Immature natural killer cell (primary cell): ENCODE measurements around the gene RPL39. TPM values are rescaled to one million over a fixed set of nuclear protein-coding genes. Genes with fewer than 3 reads are reported as not detected.
A peak's percentile ranks its signal among the peaks of the same experiment; 100 is the strongest.
"Not testable (repeated sequence)": the region's sequence is repeated elsewhere in the genome, so short reads cannot be mapped to it uniquely, and the experiment has no call there.

Experiments
- DNase-seq, 3 donors: peaks; one replicate each; pipeline ENCODE4 v3.0.0; 2022; ENCODE audit warnings: mixed read lengths in 1 of 3
- H3K27ac Mint-ChIP-seq, 6 donors: one replicate each; pipeline ENCODE4 v1.8.0; 2020; ENCODE audit warnings: mixed read lengths in 6 of 6, mild to moderate bottlenecking in 5 of 6, inconsistent platforms in 4 of 6, moderate library complexity in 3 of 6
- H3K27me3 Mint-ChIP-seq, 3 donors: one replicate each; pipeline ENCODE4 v1.8.0; 2020 to 2021; ENCODE audit warnings: low read depth in 3 of 3, mild to moderate bottlenecking in 3 of 3, mixed read lengths in 3 of 3, moderate library complexity in 3 of 3, inconsistent platforms in 1 of 3
- H3K36me3 Mint-ChIP-seq, 3 donors: one replicate each; pipeline ENCODE4 v1.8.0; 2020; ENCODE audit warnings: mixed read lengths in 3 of 3, inconsistent platforms in 2 of 3, mild to moderate bottlenecking in 2 of 3
- H3K4me1 Mint-ChIP-seq, 2 donors: one replicate each; pipeline ENCODE4 v1.8.0; 2020; ENCODE audit warnings: inconsistent platforms in 2 of 2, mild to moderate bottlenecking in 2 of 2, mixed read lengths in 2 of 2, moderate library complexity in 1 of 2
- H3K4me3 Mint-ChIP-seq, 5 donors: one replicate each; pipeline ENCODE4 v1.8.0; 2020; ENCODE audit warnings: mild to moderate bottlenecking in 5 of 5, mixed read lengths in 5 of 5, inconsistent platforms in 3 of 5, moderate library complexity in 3 of 5
- H3K9me3 Mint-ChIP-seq, 6 donors: one replicate each; pipeline ENCODE4 v1.8.0; 2020; ENCODE audit warnings: mild to moderate bottlenecking in 6 of 6, mixed read lengths in 6 of 6, inconsistent platforms in 4 of 6, moderate library complexity in 3 of 6
- polyA plus RNA-seq, 3 donors: library from polyadenylated mRNA; unstranded; fragments of 300-500 nt; fragmentation: Illumina TruSeq; gene quantifications; one replicate each; pipeline ENCODE4 v1.2.3, GENCODE V29; 2021

Gene RPL39
- polyA plus RNA-seq, 3 donors from 2014 or later, result 1,116 to 2,496 (median 1,471) TPM

- Mint-ChIP-seq H3K27ac (peak overlapping the region in 3 of 6 donors; percentile 17 to 69 (median 29)), H3K36me3 (peaks cover 0 to 4% (median 0%) of the 10 kb centered on the region in 3 donors)
Measured at GRCh38 chrX:119784747-119785446, 6.5 kb downstream of the RPL39 start.

GRCh38 chrX:119783026-119783425 is 8.4 kb downstream of the RPL39 start:
- H3K4me1 Mint-ChIP-seq, result peaks cover 7 to 27% of the 10 kb centered on the region in 2 donors
- H3K27me3 Mint-ChIP-seq, result no peaks in the 10 kb centered on the region
- no peak overlapping the region for H3K4me3 Mint-ChIP-seq
- no peak for DNase-seq
- no peaks in the 10 kb centered on the region for H3K9me3 Mint-ChIP-seq
- H3K27ac Mint-ChIP-seq, result peak overlapping the region in 2 of 6 donors; percentile 26 to 80
- H3K36me3 Mint-ChIP-seq, result no peaks in the 10 kb centered on the region

More at GRCh38 chrX:119784747-119785446, 6.5 kb downstream of the RPL39 start:
- peaks cover 16 to 42% of the 10 kb centered on the region in 2 donors for H3K4me1 Mint-ChIP-seq
- H3K27me3 Mint-ChIP-seq, result peaks cover 0 to 6% (median 0%) of the 10 kb centered on the region in 3 donors
- peak; percentile 34 to 45 (median 42) for DNase-seq
- H3K9me3 Mint-ChIP-seq, result no peaks in the 10 kb centered on the region
- no peak overlapping the region for H3K4me3 Mint-ChIP-seq

- no peak for DNase-seq
- Mint-ChIP-seq H3K9me3 (no peaks in the 10 kb centered on the region), H3K27me3 (no peaks in the 10 kb centered on the region), H3K4me3 (no peak overlapping the region), H3K36me3 (peaks cover 0 to 4% (median 0%) of the 10 kb centered on the region in 3 donors), H3K27ac (peak overlapping the region in 1 of 6 donors; percentile 18), H3K4me1 (peaks cover 4 to 6% of the 10 kb centered on the region in 2 donors)
Measured at GRCh38 chrX:119778829-119779228, 12.6 kb downstream of the RPL39 start.

GRCh38 chrX:119775517-119776238 is 15.8 kb downstream of the RPL39 start:
- no peaks in the 10 kb centered on the region for H3K9me3 Mint-ChIP-seq
- peak overlapping the region in 4 of 6 donors; percentile 42 to 81 (median 66) for H3K27ac Mint-ChIP-seq
- H3K36me3 Mint-ChIP-seq, result peaks cover 0 to 4% (median 0%) of the 10 kb centered on the region in 3 donors
- no peak for DNase-seq
- H3K4me3 Mint-ChIP-seq, result peak overlapping the region in 1 of 5 donors; percentile 4
- H3K4me1 Mint-ChIP-seq, result peaks cover 0 to 2% of the 10 kb centered on the region in 2 donors
- H3K27me3 Mint-ChIP-seq, result peaks cover 0 to 2% (median 0%) of the 10 kb centered on the region in 3 donors

- H3K36me3 Mint-ChIP-seq, DNase-seq, H3K9me3 Mint-ChIP-seq, H3K27ac Mint-ChIP-seq, H3K4me1 Mint-ChIP-seq, H3K4me3 Mint-ChIP-seq, H3K27me3 Mint-ChIP-seq: not testable (repeated sequence)
Measured at GRCh38 chrX:119769388-119769787, 22.0 kb downstream of the RPL39 start.

- not testable (repeated sequence) for H3K36me3 Mint-ChIP-seq, H3K27ac Mint-ChIP-seq, H3K4me3 Mint-ChIP-seq, H3K27me3 Mint-ChIP-seq, H3K4me1 Mint-ChIP-seq, DNase-seq, H3K9me3 Mint-ChIP-seq
Measured at GRCh38 chrX:119768436-119768835, 23.0 kb downstream of the RPL39 start.

GRCh38 chrX:119763836-119764387 is 27.5 kb downstream of the RPL39 start:
- H3K4me1 Mint-ChIP-seq, result no peaks in the 10 kb centered on the region

GRCh38 chrX:119763181-119763580 is 28.2 kb downstream of the RPL39 start:
- no peak overlapping the region for H3K4me3 Mint-ChIP-seq
- no peaks in the 10 kb centered on the region for H3K9me3 Mint-ChIP-seq
- no peaks in the 10 kb centered on the region for H3K4me1 Mint-ChIP-seq
- peaks cover 0 to 3% (median 0%) of the 10 kb centered on the region in 3 donors for H3K27me3 Mint-ChIP-seq
- peak overlapping the region in 1 of 6 donors; percentile 30 for H3K27ac Mint-ChIP-seq
- H3K36me3 Mint-ChIP-seq, result no peaks in the 10 kb centered on the region
- no peak for DNase-seq

More at GRCh38 chrX:119763836-119764387, 27.5 kb downstream of the RPL39 start:
- no peak for DNase-seq
- Mint-ChIP-seq H3K9me3 (no peaks in the 10 kb centered on the region), H3K27me3 (peaks cover 0 to 3% (median 0%) of the 10 kb centered on the region in 3 donors), H3K4me3 (no peak overlapping the region), H3K36me3 (no peaks in the 10 kb centered on the region), H3K27ac (peak overlapping the region in 2 of 6 donors; percentile 6 to 30)

GRCh38 chrX:119762718-119763117 is 28.7 kb downstream of the RPL39 start:
- Mint-ChIP-seq H3K4me1 (peaks cover 3% of the 10 kb centered on the region in 2 donors), H3K27ac (no peak overlapping the region), H3K4me3 (no peak overlapping the region), H3K36me3 (no peaks in the 10 kb centered on the region), H3K9me3 (no peaks in the 10 kb centered on the region), H3K27me3 (peaks cover 0 to 3% (median 1%) of the 10 kb centered on the region in 3 donors)
- DNase-seq, result no peak

GRCh38 chrX:119760026-119760877 is 31.2 kb downstream of the RPL39 start:
- H3K4me1 Mint-ChIP-seq, result peaks cover 27 to 28% of the 10 kb centered on the region in 2 donors
- no peak for DNase-seq
- peak overlapping the region in 3 of 5 donors; percentile 27 to 51 (median 35) for H3K4me3 Mint-ChIP-seq
- peak overlapping the region in 1 of 6 donors; percentile 40 for H3K27ac Mint-ChIP-seq
- H3K9me3 Mint-ChIP-seq, result no peaks in the 10 kb centered on the region
- H3K36me3 Mint-ChIP-seq, result no peaks in the 10 kb centered on the region
- peaks cover 7 to 10% (median 8%) of the 10 kb centered on the region in 3 donors for H3K27me3 Mint-ChIP-seq

- peaks cover 34 to 37% of the 10 kb centered on the region in 2 donors for H3K4me1 Mint-ChIP-seq
- no peak for DNase-seq
- H3K9me3 Mint-ChIP-seq, result no peaks in the 10 kb centered on the region
- H3K36me3 Mint-ChIP-seq, result no peaks in the 10 kb centered on the region
- peaks cover 7 to 10% (median 8%) of the 10 kb centered on the region in 3 donors for H3K27me3 Mint-ChIP-seq
- H3K4me3 Mint-ChIP-seq, result peak overlapping the region; percentile 32 to 62 (median 45)
- H3K27ac Mint-ChIP-seq, result no peak overlapping the region
Measured at GRCh38 chrX:119759248-119759766, 32.1 kb downstream of the RPL39 start.

GRCh38 chrX:119758731-119759247 is 32.6 kb downstream of the RPL39 start:
- Mint-ChIP-seq H3K4me1 (peaks cover 38 to 42% of the 10 kb centered on the region in 2 donors), H3K4me3 (peak overlapping the region; percentile 18 to 62 (median 42)), H3K9me3 (no peaks in the 10 kb centered on the region), H3K27ac (no peak overlapping the region), H3K36me3 (no peaks in the 10 kb centered on the region), H3K27me3 (peaks cover 7 to 10% (median 8%) of the 10 kb centered on the region in 3 donors)
- peak in 2 of 3 donors; percentile 29 to 34 for DNase-seq
